ENCODE results near the gene THY1.

DNA sequence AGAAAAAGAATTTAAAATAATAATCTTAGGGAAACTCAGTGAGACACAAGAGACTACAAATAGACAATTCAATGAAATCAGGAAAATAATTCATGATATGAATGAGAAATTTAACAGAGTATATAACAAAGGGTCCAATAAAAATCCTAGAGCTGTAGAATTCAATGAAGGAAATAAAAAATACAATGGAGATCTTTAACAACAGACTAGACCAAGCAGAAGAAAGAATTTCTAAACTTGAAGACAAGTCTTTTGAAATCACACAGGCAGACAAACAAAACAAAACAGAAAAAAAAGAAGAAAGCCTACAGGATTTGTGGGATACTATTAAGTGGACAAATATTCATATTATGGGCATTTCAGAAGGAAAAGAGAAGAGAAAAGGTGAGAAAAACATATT, 25.2 kb downstream of the THY1 start:
- TF ChIP-seq POLR2A (IDR thresholded peaks at IDR 0.05) (no peak), POLR2AphosphoS5 (IDR thresholded peaks at IDR 0.05) (no peak), EP300 (IDR thresholded peaks at IDR 0.05) (no peak)
- TF ChIP-seq, protein P1, sequence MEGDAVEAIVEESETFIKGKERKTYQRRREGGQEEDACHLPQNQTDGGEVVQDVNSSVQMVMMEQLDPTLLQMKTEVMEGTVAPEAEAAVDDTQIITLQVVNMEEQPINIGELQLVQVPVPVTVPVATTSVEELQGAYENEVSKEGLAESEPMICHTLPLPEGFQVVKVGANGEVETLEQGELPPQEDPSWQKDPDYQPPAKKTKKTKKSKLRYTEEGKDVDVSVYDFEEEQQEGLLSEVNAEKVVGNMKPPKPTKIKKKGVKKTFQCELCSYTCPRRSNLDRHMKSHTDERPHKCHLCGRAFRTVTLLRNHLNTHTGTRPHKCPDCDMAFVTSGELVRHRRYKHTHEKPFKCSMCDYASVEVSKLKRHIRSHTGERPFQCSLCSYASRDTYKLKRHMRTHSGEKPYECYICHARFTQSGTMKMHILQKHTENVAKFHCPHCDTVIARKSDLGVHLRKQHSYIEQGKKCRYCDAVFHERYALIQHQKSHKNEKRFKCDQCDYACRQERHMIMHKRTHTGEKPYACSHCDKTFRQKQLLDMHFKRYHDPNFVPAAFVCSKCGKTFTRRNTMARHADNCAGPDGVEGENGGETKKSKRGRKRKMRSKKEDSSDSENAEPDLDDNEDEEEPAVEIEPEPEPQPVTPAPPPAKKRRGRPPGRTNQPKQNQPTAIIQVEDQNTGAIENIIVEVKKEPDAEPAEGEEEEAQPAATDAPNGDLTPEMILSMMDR (IDR thresholded peaks at IDR 0.05) = no peak

Measured in upper lobe of left lung (tissue), 4 donors.